ENCODE data around the gene TPGS2.

DNA sequence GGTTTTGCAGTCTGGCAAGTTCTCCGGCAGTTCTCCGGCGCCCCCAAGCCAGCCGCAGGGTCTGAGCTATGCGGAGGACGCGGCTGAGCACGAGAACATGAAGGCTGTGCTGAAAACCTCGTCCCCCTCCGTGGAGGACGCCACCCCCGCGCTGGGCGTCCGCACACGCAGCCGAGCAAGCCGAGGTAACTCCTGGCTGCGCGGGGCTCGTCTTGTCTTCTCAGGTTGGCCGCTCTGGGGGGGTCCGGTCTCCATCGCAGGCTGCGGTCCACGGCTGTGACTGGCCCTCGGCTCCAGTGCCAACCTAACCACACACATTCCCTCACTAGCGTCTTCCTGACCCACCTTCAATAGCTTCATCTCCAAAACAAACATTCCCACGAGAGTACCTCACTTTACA is 68.2 kb downstream of the TPGS2 start:
- TF ChIP-seq YY1 (IDR thresholded peaks at IDR 0.05; ENCODE audit: insufficient read depth, insufficient read length) (no peak), ZNF274 (IDR thresholded peaks at IDR 0.05; ENCODE audit: low read depth, low read length) (no peak), SUZ12 (IDR thresholded peaks at IDR 0.05; ENCODE audit: extremely low read depth, insufficient read depth, insufficient read length) (no peak)
